ENCODE results near the gene PRR14.
"Not testable (repeated sequence)": the region's sequence is repeated elsewhere in the genome, so short reads cannot be mapped to it uniquely, and the experiment has no call there.

PRR14 gene

GRCh38 chr16:30696646-30697045, 45.9 kb downstream of the PRR14 start:
- DNase-seq: not testable (repeated sequence)

- no peak for DNase-seq
These were observed 46.7 kb downstream of the PRR14 start for GRCh38 chr16:30697264-30698138.

GRCh38 chr16:30698139-30698815, 47.5 kb downstream of the PRR14 start:
- peak; percentile 82 for DNase-seq

- no peak for DNase-seq
These were observed 48.3 kb downstream of the PRR14 start, which contains the start of gene SRCAP for GRCh38 chr16:30698816-30699614. Gene SRCAP, plus strand, starts transcription at chr16:30699171. Its CDS starts 1,654 bp downstream, at chr16:30700825.

- no peak for DNase-seq
These were observed 48.9 kb downstream of the PRR14 start for GRCh38 chr16:30699615-30700099.

- DNase-seq: no peak
These were observed 49.7 kb downstream of the PRR14 start for GRCh38 chr16:30700491-30700890.

- DNase-seq: no peak
These were observed 50.2 kb downstream of the PRR14 start for GRCh38 chr16:30700971-30701370.

- not testable (repeated sequence) for DNase-seq
These were observed 52.3 kb downstream of the PRR14 start for GRCh38 chr16:30703071-30703470.

GRCh38 chr16:30703971-30704370, 53.2 kb downstream of the PRR14 start:
- no peak for DNase-seq

Measured in NCI-H524 treated with DMSO at 0.1 percent for 48 hours (cell line).